KMS-11 (cell line): ENCODE data around the gene TMEM156.

Experiments
- H2AFZ ChIP-seq: fragments of 200-600 bp; sonication (generic); 2 replicates; pipeline ENCODE4 v1.6.1; 2016; ENCODE audit warnings: antibody characterized with exemption, mixed run types, low read depth
- H3K27ac ChIP-seq: fragments of 200-600 bp; sonication (generic); 2 replicates; pipeline ENCODE4 v1.6.1; 2016; ENCODE audit warnings: mild to moderate bottlenecking, mixed run types
- H3K27me3 ChIP-seq: fragments of 200-600 bp; sonication (generic); 2 replicates; pipeline ENCODE4 v1.6.1; 2017; ENCODE audit warnings: mild to moderate bottlenecking, low read depth, mixed run types, moderate library complexity; ENCODE audit not compliant: insufficient read depth
- H3K36me3 ChIP-seq: fragments of 200-600 bp; sonication (generic); 2 replicates; pipeline ENCODE4 v1.6.1; 2017; ENCODE audit warnings: mild to moderate bottlenecking, mixed run types; ENCODE audit not compliant: insufficient read depth
- H3K4me1 ChIP-seq: fragments of 200-600 bp; sonication (generic); 2 replicates; pipeline ENCODE4 v1.6.1; 2016; ENCODE audit warnings: mild to moderate bottlenecking, low read depth, mixed run types; ENCODE audit not compliant: poor library complexity, severe bottlenecking
- H3K4me2 ChIP-seq: fragments of 200-600 bp; sonication (generic); 2 replicates; pipeline ENCODE4 v1.7.0; 2016; ENCODE audit warnings: mild to moderate bottlenecking, mixed run types
- H3K4me3 ChIP-seq: fragments of 200-600 bp; sonication (generic); IDR thresholded peaks from 2 replicates; pipeline ENCODE4 v1.6.1; 2017; ENCODE audit warnings: low read depth, low read length, mixed read lengths; ENCODE audit not compliant: insufficient read depth
- H3K79me2 ChIP-seq: fragments of 200-600 bp; sonication (generic); 2 replicates; pipeline ENCODE4 v1.6.1; 2016; ENCODE audit warnings: low read depth, mixed run types; ENCODE audit not compliant: insufficient read depth
- H3K9ac ChIP-seq: fragments of 200-600 bp; sonication (generic); 2 replicates; pipeline ENCODE4 v1.6.1; 2016; ENCODE audit warnings: mild to moderate bottlenecking, mixed run types
- H4K20me1 ChIP-seq: fragments of 200-600 bp; sonication (generic); 2 replicates; pipeline ENCODE4 v1.6.1; 2016; ENCODE audit warnings: mild to moderate bottlenecking, mixed run types; ENCODE audit not compliant: insufficient read depth
- TF ChIP-seq, protein P1 (sequence below): fragments of 200-600 bp; sonication (generic); conservative IDR thresholded peaks from 2 replicates; pipeline ENCODE4 v1.6.1; 2017; ENCODE audit warnings: low read depth, mild to moderate bottlenecking, antibody characterized with exemption, low read length, moderate library complexity, mixed read lengths

The TMEM156 gene

DNA sequence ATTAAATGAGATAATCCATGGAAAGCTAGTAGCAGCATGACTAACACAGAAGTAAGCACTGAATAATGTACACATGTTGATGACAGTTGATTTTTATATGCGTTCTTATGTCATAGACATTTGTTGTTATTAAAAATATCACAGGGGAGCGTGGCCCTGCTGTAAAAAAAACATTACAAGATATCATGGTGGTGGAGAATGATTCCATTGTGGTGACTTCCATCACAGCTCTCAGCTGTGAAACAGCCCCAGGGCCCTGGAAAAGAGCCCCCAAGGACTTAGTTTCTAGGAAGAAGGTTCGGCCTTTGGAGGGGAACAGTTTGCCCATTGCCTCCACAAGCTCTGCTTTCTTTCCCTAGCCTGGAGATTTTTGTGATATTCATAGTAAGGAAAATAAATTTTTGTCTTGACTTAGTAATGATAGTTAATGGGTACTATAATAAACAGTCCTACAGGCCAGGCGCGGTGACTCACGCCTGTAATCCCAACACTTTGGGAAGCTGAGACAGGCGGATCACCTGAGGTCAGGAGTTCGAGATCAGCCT is 114.7 kb downstream of the TMEM156 start:
- H3K36me3 ChIP-seq = no peaks in the 10 kb centered on the region
- no peak overlapping the region for H3K27ac ChIP-seq
- no peaks in the 10 kb centered on the region for H3K79me2 ChIP-seq
- no peak overlapping the region for H3K4me3 ChIP-seq
- H3K27me3 ChIP-seq = no peaks in the 10 kb centered on the region
- H2AFZ ChIP-seq = no peak overlapping the region
- TF ChIP-seq, protein P1, sequence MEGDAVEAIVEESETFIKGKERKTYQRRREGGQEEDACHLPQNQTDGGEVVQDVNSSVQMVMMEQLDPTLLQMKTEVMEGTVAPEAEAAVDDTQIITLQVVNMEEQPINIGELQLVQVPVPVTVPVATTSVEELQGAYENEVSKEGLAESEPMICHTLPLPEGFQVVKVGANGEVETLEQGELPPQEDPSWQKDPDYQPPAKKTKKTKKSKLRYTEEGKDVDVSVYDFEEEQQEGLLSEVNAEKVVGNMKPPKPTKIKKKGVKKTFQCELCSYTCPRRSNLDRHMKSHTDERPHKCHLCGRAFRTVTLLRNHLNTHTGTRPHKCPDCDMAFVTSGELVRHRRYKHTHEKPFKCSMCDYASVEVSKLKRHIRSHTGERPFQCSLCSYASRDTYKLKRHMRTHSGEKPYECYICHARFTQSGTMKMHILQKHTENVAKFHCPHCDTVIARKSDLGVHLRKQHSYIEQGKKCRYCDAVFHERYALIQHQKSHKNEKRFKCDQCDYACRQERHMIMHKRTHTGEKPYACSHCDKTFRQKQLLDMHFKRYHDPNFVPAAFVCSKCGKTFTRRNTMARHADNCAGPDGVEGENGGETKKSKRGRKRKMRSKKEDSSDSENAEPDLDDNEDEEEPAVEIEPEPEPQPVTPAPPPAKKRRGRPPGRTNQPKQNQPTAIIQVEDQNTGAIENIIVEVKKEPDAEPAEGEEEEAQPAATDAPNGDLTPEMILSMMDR = no peak
- H4K20me1 ChIP-seq = no peaks in the 10 kb centered on the region
- H3K4me1 ChIP-seq = no peaks in the 10 kb centered on the region
- H3K9ac ChIP-seq = no peak overlapping the region
- no peak overlapping the region for H3K4me2 ChIP-seq
